Fibroblast of the aortic adventitia (primary cell): Measurements from ENCODE around the gene MAB21L4. TPM values are rescaled to one million over a fixed set of nuclear protein-coding genes. Genes with fewer than 3 reads are reported as not detected.

ENCODE experiments used
- DNase-seq: peaks from one replicate; pipeline ENCODE4 v3.0.0-alpha.2; 2010; ENCODE audit warnings: low read depth
- H3K4me3 ChIP-seq: 2 replicates; pipeline ENCODE4 v1.5.1; 2011; ENCODE audit warnings: low read depth, mild to moderate bottlenecking, control low read depth, low read length, moderate library complexity
- CTCF ChIP-seq: IDR thresholded peaks from 2 replicates; pipeline ENCODE4 v1.5.1; 2011; ENCODE audit warnings: mild to moderate bottlenecking, low read length, control low read depth, inconsistent platforms; ENCODE audit not compliant: insufficient read depth
- total RNA-seq: library from RNA; depleted of rRNA; stranded (reverse); fragments of >200 nt; gene quantifications from 2 replicates; pipeline ENCODE4 v1.2.3, GENCODE V29; 2012; ENCODE audit warnings: low replicate concordance

MAB21L4 gene
- total RNA-seq, 1 donor = not detected

DNA sequence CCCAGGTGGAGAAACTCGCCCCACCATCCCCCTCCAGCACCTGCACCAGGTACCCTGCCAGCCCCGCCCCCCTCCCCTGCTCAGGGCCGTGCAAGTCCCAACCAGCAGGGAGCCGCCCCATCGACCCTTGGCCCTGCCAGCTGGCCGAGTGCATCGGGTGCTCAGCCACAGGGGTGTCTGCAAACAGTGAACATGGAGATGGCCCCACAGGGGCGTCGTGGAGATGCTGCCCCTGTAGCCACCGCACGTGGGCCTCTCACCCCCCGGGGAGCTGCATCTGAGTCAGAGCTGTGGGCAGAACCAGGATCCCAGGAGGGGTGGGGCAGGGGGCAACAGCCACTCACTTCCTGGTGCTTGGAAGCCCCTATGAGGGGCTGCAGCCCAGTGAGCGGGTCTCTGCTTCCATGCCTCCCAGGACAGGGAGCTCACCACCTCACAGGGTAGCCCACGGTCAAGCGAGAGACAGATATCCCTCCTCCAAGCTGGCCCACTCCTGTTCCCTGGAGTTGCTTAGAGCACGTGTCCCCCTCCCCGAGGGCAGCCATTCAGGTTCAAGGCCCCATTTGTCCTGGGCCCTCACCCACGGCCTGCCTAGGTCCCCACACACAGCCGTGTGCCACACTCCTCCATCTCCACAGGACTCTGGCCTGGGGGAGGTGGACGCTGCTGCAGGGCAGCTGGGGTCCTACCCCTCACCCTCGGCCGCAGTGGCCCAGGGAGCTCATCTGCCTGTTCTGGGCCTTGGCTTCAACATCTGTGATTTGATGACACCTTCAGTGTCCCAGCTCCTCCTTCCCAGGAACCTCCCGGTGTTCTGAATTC lies 1.1 kb upstream of the MAB21L4 start:
- TF ChIP-seq CTCF = no peak
- no peak overlapping the region for H3K4me3 ChIP-seq
- no peak for DNase-seq

GRCh38 chr2:240896394-240896793 lies 438 bp upstream of the MAB21L4 start:
- TF ChIP-seq CTCF = no peak
- DNase-seq = no peak
- H3K4me3 ChIP-seq = no peak overlapping the region

DNA sequence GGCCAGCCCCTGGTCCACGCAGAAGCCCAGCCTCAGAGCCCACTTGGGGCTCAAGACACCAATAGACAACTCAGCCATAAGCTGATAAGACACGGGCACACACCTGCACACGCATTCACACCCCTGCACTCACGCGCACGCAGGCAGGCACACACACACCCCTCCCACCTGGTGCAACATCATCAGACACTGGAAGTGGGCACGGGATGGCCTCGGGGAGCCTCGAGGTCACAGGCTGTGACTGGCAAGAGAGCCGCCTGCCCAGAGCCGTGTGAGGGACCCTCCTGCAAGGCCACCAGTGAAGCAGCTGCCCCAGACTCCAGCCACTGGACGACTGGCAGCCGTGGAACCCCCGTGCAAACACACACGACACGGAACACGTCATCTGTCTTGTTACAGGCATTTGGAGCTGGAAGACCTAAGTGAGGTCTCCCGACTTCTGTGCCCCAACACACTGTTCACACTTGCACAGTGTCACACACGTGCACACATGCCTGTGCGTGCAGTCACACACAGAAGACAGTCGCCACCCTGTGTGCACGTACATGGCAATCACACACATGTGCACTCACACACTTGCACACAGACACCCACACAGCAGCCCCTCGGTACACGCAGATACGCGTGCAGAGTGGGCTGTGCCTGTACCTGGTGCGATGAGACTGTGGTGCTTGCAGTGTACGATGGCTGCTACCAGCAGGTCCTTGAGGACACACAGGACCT lies 959 bp downstream of the MAB21L4 start:
- no peak for TF ChIP-seq CTCF
- DNase-seq = no peak
- no peak overlapping the region for H3K4me3 ChIP-seq

- no peak for TF ChIP-seq CTCF
- H3K4me3 ChIP-seq = no peak overlapping the region
- DNase-seq = no peak
Measured at GRCh38 chr2:240894006-240894405, 1.9 kb downstream of the MAB21L4 start.

- TF ChIP-seq CTCF = no peak
Measured at GRCh38 chr2:240893363-240893844, 2.6 kb downstream of the MAB21L4 start.

GRCh38 chr2:240892925-240893324 lies 3.0 kb downstream of the MAB21L4 start:
- TF ChIP-seq CTCF = no peak
- DNase-seq = no peak
- no peak overlapping the region for H3K4me3 ChIP-seq

More at GRCh38 chr2:240893363-240893844, 2.6 kb downstream of the MAB21L4 start:
- DNase-seq = peak; percentile 47
- no peak overlapping the region for H3K4me3 ChIP-seq
